ENCODE data around the gene TEX2. TPM values are rescaled to one million over a fixed set of nuclear protein-coding genes. Genes with fewer than 3 reads are reported as not detected.
"Not testable (repeated sequence)": the region's sequence is repeated elsewhere in the genome, so short reads cannot be mapped to it uniquely, and the experiment has no call there.

The TEX2 gene
- total RNA-seq, 1 donor from 2014 or later, result 58.0 TPM

DNA sequence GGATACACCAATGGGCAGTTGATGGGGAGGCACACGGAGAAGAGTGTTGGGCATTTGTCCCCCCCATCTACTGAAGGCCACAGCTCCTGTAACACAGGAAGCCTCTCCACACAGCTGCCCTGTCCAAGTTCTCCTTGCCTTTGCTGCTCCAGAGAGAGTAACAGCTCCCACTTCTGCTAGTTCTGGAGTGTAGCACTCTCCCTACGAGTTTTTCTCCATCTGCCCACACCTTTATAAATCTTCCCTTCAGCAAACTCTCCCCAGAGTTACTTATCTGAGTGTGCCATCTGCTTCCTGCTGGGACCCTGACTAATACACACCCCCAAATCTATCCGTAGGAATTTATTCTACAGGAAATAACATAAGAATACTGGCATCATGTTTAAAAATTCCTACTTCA lies 90.5 kb downstream of the TEX2 start:
- no peaks in the 10 kb centered on the region for H3K9me3 ChIP-seq (replicated peaks)
- no peaks in the 10 kb centered on the region for H3K27me3 ChIP-seq (ENCODE audit: low read depth)
- H3K4me3 ChIP-seq, result no peak overlapping the region
- intact Hi-C loops (cut with micrococcal nuclease), result no loop called here
- no peak for DNase-seq
- peak; percentile 40 for TF ChIP-seq CTCF (IDR thresholded peaks at IDR 0.05; ENCODE audit: borderline replicate concordance)
- H3K27ac ChIP-seq (replicated peaks), result peak overlapping the region; percentile 68
- peaks cover 29% of the 10 kb centered on the region for H3K36me3 ChIP-seq
- H3K4me1 ChIP-seq, result peaks cover 69% of the 10 kb centered on the region

DNA sequence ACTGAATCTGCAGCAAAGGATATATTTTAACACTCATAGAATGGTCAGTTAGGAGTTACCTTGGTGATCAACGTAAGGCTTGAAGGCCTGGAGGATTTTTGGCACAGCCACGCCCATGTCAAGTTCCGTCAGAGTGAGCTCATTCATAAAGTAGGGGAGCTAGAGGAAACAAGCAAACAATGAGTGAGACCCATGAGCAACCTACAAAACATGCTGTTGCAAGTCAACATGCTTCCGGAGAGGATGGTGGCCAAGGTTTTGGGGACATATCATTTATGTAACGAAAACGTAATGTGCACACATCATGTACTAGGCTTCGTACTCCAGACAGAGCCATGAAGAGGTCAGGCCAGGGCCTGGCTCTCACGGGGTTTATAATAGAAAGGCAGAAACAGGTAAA lies 92.0 kb downstream of the TEX2 start:
- Histone ChIP-seq H3K4me1 (peaks cover 54% of the 10 kb centered on the region), H3K36me3 (peaks cover 38% of the 10 kb centered on the region), H3K27ac (replicated peaks) (peak overlapping the region; percentile 70), H3K4me3 (no peak overlapping the region), H3K27me3 (ENCODE audit: low read depth) (no peaks in the 10 kb centered on the region), H3K9me3 (replicated peaks) (no peaks in the 10 kb centered on the region)
- intact Hi-C loops (cut with micrococcal nuclease), result no loop called here
- DNase-seq, result no peak
- no peak for TF ChIP-seq CTCF (IDR thresholded peaks at IDR 0.05; ENCODE audit: borderline replicate concordance)

GRCh38 chr17:64170286-64170685 lies 92.8 kb downstream of the TEX2 start:
- peaks cover 51% of the 10 kb centered on the region for H3K4me1 ChIP-seq
- H3K9me3 ChIP-seq (replicated peaks), result no peaks in the 10 kb centered on the region
- peak overlapping the region; percentile 70 for H3K27ac ChIP-seq (replicated peaks)
- no peak overlapping the region for H3K4me3 ChIP-seq
- no peaks in the 10 kb centered on the region for H3K27me3 ChIP-seq (ENCODE audit: low read depth)
- no peak for DNase-seq
- intact Hi-C loops (cut with micrococcal nuclease), result no loop called here
- H3K36me3 ChIP-seq, result peaks cover 38% of the 10 kb centered on the region
- no peak for TF ChIP-seq CTCF (IDR thresholded peaks at IDR 0.05; ENCODE audit: borderline replicate concordance)

DNA sequence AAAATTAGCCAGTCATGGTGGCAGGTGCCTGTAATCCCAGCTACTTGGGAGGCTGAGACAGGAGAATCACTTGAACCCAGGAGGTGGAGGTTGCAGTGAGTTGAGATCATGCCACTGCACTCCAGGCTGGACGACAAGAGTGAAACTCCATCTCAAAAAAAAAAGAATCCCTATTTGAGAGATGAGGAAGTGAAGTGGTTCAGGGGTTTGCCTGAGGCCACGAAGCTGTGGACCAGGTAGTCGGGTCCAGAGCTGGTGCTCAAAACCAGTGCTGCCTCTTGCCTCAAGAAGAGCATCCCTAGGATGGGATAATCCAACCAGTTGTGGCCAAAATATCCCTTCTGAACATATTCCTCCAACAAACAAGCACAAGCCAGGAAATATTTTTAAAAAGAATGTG lies 95.4 kb downstream of the TEX2 start:
- peaks cover 42% of the 10 kb centered on the region for H3K4me1 ChIP-seq
- DNase-seq; intact Hi-C loops (cut with micrococcal nuclease); H3K27ac ChIP-seq (replicated peaks); H3K27me3 ChIP-seq (ENCODE audit: low read depth); H3K9me3 ChIP-seq (replicated peaks); H3K4me3 ChIP-seq: not testable (repeated sequence)
- peaks cover 35% of the 10 kb centered on the region for H3K36me3 ChIP-seq

- Histone ChIP-seq H3K4me1 (peaks cover 41% of the 10 kb centered on the region), H3K4me3 (no peak overlapping the region), H3K9me3 (replicated peaks) (no peaks in the 10 kb centered on the region), H3K27ac (replicated peaks) (no peak overlapping the region), H3K36me3 (peaks cover 35% of the 10 kb centered on the region), H3K27me3 (ENCODE audit: low read depth) (no peaks in the 10 kb centered on the region)
- no peak for TF ChIP-seq CTCF (IDR thresholded peaks at IDR 0.05; ENCODE audit: borderline replicate concordance)
- intact Hi-C loops (cut with micrococcal nuclease), result no loop called here
- DNase-seq, result no peak
Observed at GRCh38 chr17:64166876-64167275, 96.2 kb downstream of the TEX2 start.

DNA sequence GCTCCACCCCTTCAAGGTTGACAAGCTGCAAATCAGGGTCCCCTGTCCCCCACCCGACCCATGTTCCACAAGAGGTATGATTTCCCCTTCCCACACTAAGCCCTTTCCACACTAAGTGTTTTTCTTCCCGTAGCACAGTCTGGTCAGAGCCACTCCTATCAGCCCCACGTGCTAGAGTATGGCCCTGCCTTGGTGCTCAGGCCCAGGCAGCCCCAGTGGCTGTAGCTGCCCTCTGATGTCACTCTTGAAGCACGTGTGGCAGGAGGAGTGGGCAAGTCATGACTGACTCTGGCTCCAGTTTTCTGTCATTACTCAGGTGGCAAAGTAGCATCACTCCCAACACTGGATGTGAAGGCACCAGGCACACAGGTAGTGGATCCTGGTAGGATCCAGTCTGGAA lies 97.7 kb downstream of the TEX2 start:
- Histone ChIP-seq H3K27me3 (ENCODE audit: low read depth) (no peaks in the 10 kb centered on the region), H3K4me3 (no peak overlapping the region), H3K27ac (replicated peaks) (peak overlapping the region; percentile 8), H3K36me3 (peaks cover 30% of the 10 kb centered on the region), H3K4me1 (peaks cover 35% of the 10 kb centered on the region), H3K9me3 (replicated peaks) (no peaks in the 10 kb centered on the region)
- no peak for DNase-seq
- no peak for TF ChIP-seq CTCF (IDR thresholded peaks at IDR 0.05; ENCODE audit: borderline replicate concordance)
- intact Hi-C loops (cut with micrococcal nuclease), result no loop called here
